HepG2 (cell line): ENCODE measurements around the gene TIPRL. TPM values are rescaled to one million over a fixed set of nuclear protein-coding genes. Genes with fewer than 3 reads are reported as not detected.

Experiments
- ATAC-seq: fragments of 200-7000 bp; cut with Tn5 transposase; 3 replicates; pipeline ENCODE4 v1.9.1; 2020; ENCODE audit warnings: mild to moderate bottlenecking, moderate library complexity
- BruUV-seq: library from RNA; stranded (reverse); fragments of 400-500 nt; replicated peaks from 2 replicates; lab custom pipeline; 2021; lab: Mats Ljungman, UMichigan
- CTCF ChIA-PET: fragments of 300-600 bp; formaldehyde crosslinking; extraction: SDS; loops from one replicate; lab custom pipeline; 2021; ENCODE audit warnings: low total read pairs, inconsistent platforms, low intra/inter-chr PET ratio; lab: Yijun Ruan, JAX
- POLR2A ChIA-PET: fragments of 350-600 bp; sonication (Branson Sonifier 250); formaldehyde crosslinking; loops from one replicate; lab custom pipeline; 2020; ENCODE audit warnings: antibody characterized with exemption, inconsistent platforms; lab: Yijun Ruan, JAX
- DNase-seq: peaks from one replicate; pipeline ENCODE4 v3.0.0-alpha.2; 2015; ENCODE audit warnings: low spot score
- FAIRE-seq: peaks from 3 replicates; lab custom pipeline; 2011; peaks lifted over from hg19 to GRCh38; lab: Jason Lieb, UNC
- H2AFZ ChIP-seq: one replicate; pipeline ENCODE4 v1.6.1; 2011; ENCODE audit warnings: low read length, inconsistent platforms
- H3K27ac ChIP-seq: fragments of 300-600 bp; 3 replicates; pipeline ENCODE4 v1.8.0; 2011; ENCODE audit warnings: mixed run types, mild to moderate bottlenecking, mixed read lengths, low read length, inconsistent platforms; ENCODE audit not compliant: insufficient read depth; ENCODE audit errors: extremely low read length
- H3K27me3 ChIP-seq, 2 experiments: fragments of 200-600 bp in 1 of 2; 2 replicates in 1 of 2; 3 replicates in 1 of 2; pipeline versions ENCODE4 v1.6.0 to v1.8.0; 2011; ENCODE audit warnings: low read length in 2 of 2, mild to moderate bottlenecking in 2 of 2, moderate library complexity in 2 of 2, inconsistent platforms in 1 of 2; ENCODE audit not compliant: insufficient read depth in 2 of 2, control insufficient read depth in 1 of 2
- H3K36me3 ChIP-seq, 2 experiments: fragments of 200-600 bp in 1 of 2; replicated peaks in 1 of 2; 2 replicates in 1 of 2; 3 replicates in 1 of 2; pipeline versions ENCODE4 v1.5.1 to v1.8.0; 2011; ENCODE audit warnings: low read length in 2 of 2, inconsistent platforms in 1 of 2; ENCODE audit not compliant: insufficient read depth in 2 of 2, control insufficient read depth in 1 of 2
- H3K4me1 ChIP-seq: 2 replicates; pipeline ENCODE4 v1.5.1; 2012; ENCODE audit warnings: low read length, inconsistent platforms; ENCODE audit not compliant: insufficient read depth
- H3K4me2 ChIP-seq: 2 replicates; pipeline ENCODE4 v1.6.0; 2011; ENCODE audit warnings: low read depth, low read length, inconsistent platforms
- H3K4me3 ChIP-seq, 3 experiments: fragments of 200-600 bp in 1 of 3; sonication (generic), shearing (Covaris generic) in 1 of 3; replicated peaks in 1 of 3; 2 replicates each; pipeline ENCODE4 v1.5.1; 2011 to 2016; ENCODE audit warnings: low read length in 3 of 3, inconsistent platforms in 2 of 3, low read depth in 2 of 3, mild to moderate bottlenecking in 2 of 3, control low read depth in 1 of 3, mixed read lengths in 1 of 3; ENCODE audit not compliant: insufficient read depth in 1 of 3
- H3K79me2 ChIP-seq: one replicate; pipeline ENCODE4 v1.6.1; 2011; ENCODE audit warnings: low read length, inconsistent platforms; ENCODE audit not compliant: insufficient read depth
- H3K9ac ChIP-seq: 2 replicates; pipeline ENCODE4 v1.6.0; 2011; ENCODE audit warnings: mild to moderate bottlenecking, low read depth, low read length, inconsistent platforms; ENCODE audit not compliant: insufficient read depth
- H3K9me3 ChIP-seq: 2 replicates; pipeline ENCODE4 v1.5.1; 2012; ENCODE audit warnings: mild to moderate bottlenecking, low read length
- H4K20me1 ChIP-seq: 2 replicates; pipeline ENCODE4 v1.6.0; 2011; ENCODE audit warnings: inconsistent platforms, mild to moderate bottlenecking, low read length, moderate library complexity; ENCODE audit not compliant: insufficient read depth
- DBP ChIP-seq: sonication (generic); formaldehyde crosslinking; IDR thresholded peaks from 2 replicates; pipeline ENCODE4 v1.4.0; 2020; ENCODE audit warnings: missing genetic modification reagents; ENCODE audit errors: not compliant biosample characterization
- DMAP1 ChIP-seq: IDR thresholded peaks from 2 replicates; pipeline ENCODE4 v1.6.1; 2016
- DPF2 ChIP-seq: sonication (generic); formaldehyde crosslinking; IDR thresholded peaks from 2 replicates; pipeline ENCODE4 v1.4.0; 2020; ENCODE audit warnings: mild to moderate bottlenecking, low read depth, missing genetic modification reagents, borderline replicate concordance
- IKZF5 ChIP-seq: IDR thresholded peaks from 2 replicates; pipeline ENCODE4 v1.6.1; 2018; ENCODE audit warnings: missing genetic modification reagents, mild to moderate bottlenecking, missing compliant biosample characterization
- KDM4B ChIP-seq: sonication (generic); formaldehyde crosslinking; IDR thresholded peaks from 2 replicates; pipeline ENCODE4 v1.4.0; 2020; ENCODE audit warnings: missing genetic modification reagents
- PLSCR1 ChIP-seq: sonication (generic); formaldehyde crosslinking; IDR thresholded peaks from 2 replicates; pipeline ENCODE4 v1.5.0; 2020; ENCODE audit warnings: missing genetic modification reagents, mild to moderate bottlenecking, borderline replicate concordance
- PRDM10 ChIP-seq: sonication (generic); formaldehyde crosslinking; IDR thresholded peaks from 2 replicates; pipeline ENCODE4 v1.4.0; 2020; ENCODE audit warnings: low read depth, missing genetic modification reagents
- SMARCC2 ChIP-seq: fragments of 450-650 bp; IDR thresholded peaks from 2 replicates; pipeline ENCODE4 v1.6.1; 2017; ENCODE audit warnings: antibody characterized with exemption, mild to moderate bottlenecking
- TOPORS ChIP-seq: sonication (generic); formaldehyde crosslinking; IDR thresholded peaks from 2 replicates; pipeline ENCODE4 v1.8.0; 2023; ENCODE audit warnings: mild to moderate bottlenecking, missing genetic modification reagents
- YEATS2 ChIP-seq: sonication (generic); formaldehyde crosslinking; IDR thresholded peaks from 2 replicates; pipeline ENCODE4 v1.4.0; 2020; ENCODE audit warnings: missing genetic modification reagents, borderline replicate concordance
- ZFP36 ChIP-seq: fragments of 150-350 bp; IDR thresholded peaks from 2 replicates; pipeline ENCODE4 v1.6.1; 2018; ENCODE audit warnings: borderline replicate concordance, low read length, low read depth; ENCODE audit not compliant: partially characterized antibody
- ZNF138 ChIP-seq: sonication (generic); formaldehyde crosslinking; IDR thresholded peaks from 2 replicates; pipeline ENCODE4 v1.5.0; 2020; ENCODE audit warnings: mild to moderate bottlenecking, low read depth, missing genetic modification reagents
- ZNF562 ChIP-seq: sonication (generic); formaldehyde crosslinking; IDR thresholded peaks from 2 replicates; pipeline ENCODE4 v1.8.0; 2022; ENCODE audit warnings: missing genetic modification reagents, borderline replicate concordance
- ZNF580 ChIP-seq: IDR thresholded peaks from 2 replicates; pipeline ENCODE4 v1.6.1; 2016; ENCODE audit warnings: low read depth, borderline replicate concordance
- ZNF879 ChIP-seq: sonication (generic); formaldehyde crosslinking; IDR thresholded peaks from 2 replicates; pipeline ENCODE4 v1.8.1; 2023; ENCODE audit warnings: missing genetic modification reagents
- WGBS: methylation state at CpG from one replicate; pipeline ENCODE4 v1.1.6; 2017; ENCODE audit warnings: low lambda C conversion rate; 5-methylcytosine and 5-hydroxymethylcytosine counted together
- in situ Hi-C: cut with HindIII; loops from 2 replicates; pipeline ENCODE4 v1.10.0; 2017; ENCODE audit warnings: low pct_unique_long_range_greater_than_20kb; ENCODE audit not compliant: extremely low pct_ligation_motif_present
- intact Hi-C: fragments of 100-400 bp; cut with micrococcal nuclease; formaldehyde crosslinking; loops from one replicate; pipeline ENCODE4 v1.10.0; 2022; ENCODE audit not compliant: unreplicated experiment
- polyA plus RNA-seq, 8 experiments: library from polyadenylated mRNA; depleted of rRNA in 3 of 8; stranded (reverse) in 7 of 8; unstranded in 1 of 8; fragments of >200 nt; fragmentation: Illumina TruSeq in 4 of 8; extraction: Trizol in 4 of 8; gene quantifications; 2 replicates each; pipeline versions ENCODE4 v1.2.1 to v1.2.3, GENCODE V29; 2011 to 2016; ENCODE audit warnings: low read depth in 4 of 8, missing spikeins in 1 of 8, mixed read lengths in 1 of 8; ENCODE audit not compliant: insufficient read depth in 1 of 8
- total RNA-seq, 5 experiments: library from RNA; depleted of rRNA; stranded (reverse); fragments of >200 nt; fragmentation: Illumina TruSeq; extraction: Trizol; gene quantifications; 2 replicates each; pipeline ENCODE4 v1.2.3, GENCODE V29; 2016; ENCODE audit warnings: low read depth in 1 of 5

TIPRL gene
- total and polyA plus RNA-seq, 2 of the 13 experiments (the other 11 are each of a cell fraction or from before 2014, with no cell fraction given), result 10.1 to 22.8 TPM

- Histone ChIP-seq H3K4me1 (peaks cover 63% of the 10 kb centered on the region), H3K36me3 (peaks cover 0 to 7% of the 10 kb centered on the region in 2 experiments; a peak in 1 of 5 replicates), H3K9me3 (peaks cover 6% of the 10 kb centered on the region; the same call in 1 of the 2 replicates), H3K9ac (peak overlapping the region; percentile 94; the same call in 1 of the 2 replicates), H3K4me2 (peak overlapping the region; percentile 94), H2AFZ (no peak overlapping the region), H4K20me1 (no peaks in the 10 kb centered on the region; the same call in 1 of the 2 replicates), H3K27ac (no peak overlapping the region), H3K27me3 (no peaks in the 10 kb centered on the region), H3K79me2 (peaks cover 45% of the 10 kb centered on the region), H3K4me3 (peak overlapping the region in 1 of 3 experiments; percentile 84; a peak in 1 of 6 replicates)
- in situ Hi-C loops, result no loop called here
- no peak for TF ChIP-seq DPF2 (CRISPR knock-in tag)
- no peak for TF ChIP-seq ZNF562
- TF ChIP-seq ZNF879 (CRISPR knock-in tag), result no peak
- no peak for TF ChIP-seq PLSCR1
- TF ChIP-seq ZFP36, result no peak
- TF ChIP-seq DMAP1, result no peak
- no peak for TF ChIP-seq DBP (CRISPR knock-in tag)
- no peak for TF ChIP-seq ZNF580 (CRISPR knock-in tag)
- no peak for TF ChIP-seq ZNF138
- TF ChIP-seq KDM4B (CRISPR knock-in tag), result no peak
- no peak for TF ChIP-seq SMARCC2
- no peak for TF ChIP-seq PRDM10
- TF ChIP-seq TOPORS (CRISPR knock-in tag), result no peak
- no peak for TF ChIP-seq YEATS2 (CRISPR knock-in tag)
- TF ChIP-seq IKZF5, result no peak
- 81% methylated on average over 7 of the region's 7 CpGs for WGBS
- FAIRE-seq (no peak), ATAC-seq (no peak), DNase-seq (no peak)
- intact Hi-C loops, result no loop called here
- CTCF ChIA-PET, result no interaction called here
- BruUV-seq, result no TSS peak
- POLR2A ChIA-PET, result no interaction called here
Measured at GRCh38 chr1:168227620-168228019, 48.9 kb downstream of the TIPRL start.
